Amygdala (tissue), 56 donors: Measurements from ENCODE around the gene AKT3.

Experiments used
- DNase-seq, 56 donors: peaks; one replicate each; lab custom pipeline; 2025; lab: John Stamatoyannopoulos, UW

AKT3 gene

DNA sequence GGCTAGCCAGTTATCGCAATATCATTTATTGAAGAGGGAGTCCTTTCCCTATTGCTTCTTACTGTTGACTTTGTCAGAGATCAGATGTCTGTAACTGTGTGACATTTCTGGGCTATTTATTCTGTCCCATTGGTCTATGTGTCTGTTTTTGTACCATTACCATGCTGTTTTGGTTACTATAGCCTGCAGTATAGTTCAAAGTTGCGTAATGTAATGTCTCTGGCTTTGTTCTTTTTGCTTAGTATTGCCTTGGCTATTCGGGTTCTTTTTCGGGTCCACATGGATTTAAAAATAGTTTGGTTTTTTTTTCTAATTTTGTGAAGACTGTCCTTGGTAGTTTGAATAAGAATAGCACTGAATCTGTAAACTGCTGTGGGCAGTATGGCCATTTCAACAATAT lies 320.5 kb downstream of the AKT3 start:
- DNase-seq = no peak

DNA sequence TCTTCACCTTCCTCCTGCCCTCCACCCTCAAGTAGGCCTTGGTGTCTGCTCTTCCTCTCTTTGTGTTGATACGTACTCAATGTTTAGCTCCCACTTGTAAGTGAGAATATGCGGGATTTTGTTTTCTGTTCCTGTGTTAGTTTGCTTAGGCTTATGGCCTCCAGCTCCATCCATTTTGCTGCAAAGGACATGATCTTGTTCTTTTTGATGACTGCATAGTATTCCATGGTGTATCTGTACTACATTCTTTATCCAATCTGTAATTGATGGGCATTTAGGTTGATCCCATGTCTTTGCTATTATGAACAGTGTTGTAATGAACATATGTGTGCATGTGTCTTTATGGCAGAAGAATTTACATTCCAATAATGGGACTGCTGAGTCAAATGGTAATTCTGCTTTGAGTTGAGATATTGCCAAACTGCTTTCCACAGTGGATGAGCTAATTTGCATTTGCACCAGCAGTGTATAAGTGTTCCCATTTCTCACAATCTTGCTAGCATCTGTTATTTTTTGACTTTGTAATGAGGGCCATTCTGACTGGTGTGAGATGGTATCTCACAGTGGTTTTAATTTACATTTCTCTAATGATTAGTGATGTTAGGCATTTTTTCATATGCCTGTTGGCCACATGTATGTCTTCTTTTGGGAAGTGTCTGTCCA lies 321.5 kb downstream of the AKT3 start:
- no peak for DNase-seq

DNA sequence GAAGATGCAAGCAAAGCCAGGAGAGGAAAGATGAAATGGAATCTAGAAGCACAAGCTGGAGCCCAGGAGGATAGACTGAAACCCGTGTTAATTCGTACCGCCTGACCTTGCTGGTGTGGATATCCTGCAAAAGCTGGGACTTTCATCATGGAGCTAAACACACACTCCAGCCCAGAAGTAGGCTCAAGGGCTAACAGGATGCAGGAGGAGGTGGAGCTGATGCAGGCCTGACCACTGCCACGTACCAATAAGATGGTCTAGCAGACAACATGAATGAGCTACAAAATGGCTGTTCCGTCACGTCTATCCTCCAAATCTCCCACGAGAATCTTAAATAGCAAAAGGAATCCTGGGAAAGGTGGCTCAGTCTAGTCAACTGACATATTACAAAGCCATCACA lies 323.9 kb downstream of the AKT3 start:
- no peak for DNase-seq

DNA sequence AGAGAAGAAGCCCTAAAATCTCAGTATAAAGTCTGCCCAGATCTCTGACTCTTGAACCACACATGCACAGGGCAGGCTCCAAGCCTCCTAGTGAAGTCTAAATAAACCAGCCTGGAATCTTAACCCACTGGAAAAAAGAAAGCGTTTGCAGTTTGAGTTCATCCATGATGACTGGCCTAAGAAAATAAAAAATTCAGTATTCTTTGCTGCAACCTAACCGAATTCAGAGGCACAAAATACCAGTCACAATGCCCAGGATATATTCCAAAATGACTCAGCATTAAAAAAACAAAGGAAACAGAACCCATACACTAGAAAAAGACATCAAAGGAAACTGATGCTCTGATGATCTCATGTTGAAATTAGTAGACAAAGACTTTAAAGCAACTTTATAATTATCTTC lies 325.0 kb downstream of the AKT3 start:
- no peak for DNase-seq

DNA sequence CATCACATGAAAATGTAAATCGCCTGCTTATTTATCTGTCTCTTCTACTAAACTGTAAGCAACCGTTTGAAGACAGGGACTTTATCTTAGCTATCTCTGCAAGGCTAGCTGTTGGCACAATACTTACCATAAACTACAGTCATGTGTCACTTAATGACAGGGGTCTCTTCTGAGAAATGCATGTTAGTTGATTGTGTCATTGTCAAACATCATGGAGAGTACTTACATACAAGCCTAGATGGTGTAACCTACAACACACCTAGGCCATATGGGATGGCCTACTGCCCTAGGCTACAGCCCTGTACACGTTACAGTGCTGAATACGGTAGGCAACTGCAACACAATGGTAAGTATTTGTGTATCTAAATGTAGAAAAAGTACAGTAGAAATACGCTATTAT lies 326.3 kb downstream of the AKT3 start:
- DNase-seq = no peak

DNA sequence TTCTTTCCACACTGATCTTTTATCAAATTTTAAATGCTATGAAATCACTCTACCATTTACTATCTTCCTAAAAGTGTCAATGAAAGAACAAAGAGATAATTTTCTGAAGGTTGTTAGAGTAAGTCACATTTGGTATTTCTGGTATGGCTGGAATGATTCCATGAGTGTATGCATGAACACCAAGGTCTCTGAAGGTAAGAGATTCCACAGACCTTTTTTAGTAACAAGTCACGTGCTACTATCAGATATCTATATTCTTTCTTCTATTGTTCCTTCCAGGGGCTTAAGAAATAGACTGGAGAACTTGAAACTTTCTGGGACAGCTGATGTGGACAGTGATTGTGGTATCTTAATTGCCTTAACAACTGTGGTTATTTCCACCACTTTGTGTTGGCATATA lies 329.2 kb downstream of the AKT3 start:
- DNase-seq = no peak

DNA sequence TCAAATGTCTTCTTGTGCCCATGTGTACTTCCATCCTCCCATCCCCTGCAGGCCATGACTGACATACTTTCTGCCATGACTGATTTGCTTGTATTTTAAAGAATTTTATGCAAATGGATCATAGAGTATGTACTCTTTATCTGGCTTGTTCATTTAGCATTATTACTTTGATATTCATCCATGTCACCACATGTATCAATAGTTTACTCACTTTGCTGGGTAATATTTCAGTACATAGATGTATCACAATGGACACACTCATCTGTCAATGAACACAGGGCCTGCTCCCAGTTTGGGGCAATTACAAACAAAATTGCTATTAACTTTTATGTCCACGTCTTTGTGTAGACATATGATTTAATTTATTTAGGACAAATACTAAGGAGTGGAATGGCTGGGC lies 335.1 kb downstream of the AKT3 start:
- DNase-seq = no peak

DNA sequence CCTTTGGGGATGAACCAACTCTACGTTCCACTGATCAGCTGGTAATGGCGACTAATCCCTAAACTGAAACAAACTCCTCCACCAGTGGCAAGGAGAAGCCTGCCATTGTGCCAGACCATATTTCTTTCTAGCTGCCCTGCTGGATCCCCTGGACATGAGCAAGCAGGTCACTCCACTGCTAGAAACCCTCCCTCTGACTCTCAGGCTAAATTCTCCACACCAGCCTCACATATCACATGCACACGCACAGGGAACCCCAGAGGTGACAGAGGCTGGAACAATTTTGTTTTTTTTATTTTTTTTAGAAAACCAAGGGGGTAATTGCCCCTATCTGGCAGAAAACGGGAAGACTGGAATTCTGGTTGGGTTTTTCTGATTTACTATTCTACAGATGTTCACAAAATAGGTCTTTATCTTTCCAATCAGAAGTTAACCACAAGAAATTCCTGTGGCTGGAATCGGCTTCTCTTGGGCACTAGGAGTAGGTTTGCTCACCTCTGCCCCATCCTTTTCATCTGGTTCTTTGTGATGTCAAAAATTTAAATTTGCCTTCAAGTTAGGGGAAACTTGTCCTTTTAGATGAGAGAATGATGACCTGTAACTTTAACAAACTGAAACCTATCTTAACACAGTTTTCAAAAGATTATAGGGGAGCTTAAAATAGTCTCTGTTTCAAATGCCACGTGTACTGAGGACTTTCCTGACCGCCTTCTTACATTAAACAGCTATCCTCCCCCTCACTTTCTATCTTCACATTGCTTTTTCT lies 336.1 kb downstream of the AKT3 start:
- no peak for DNase-seq

DNA sequence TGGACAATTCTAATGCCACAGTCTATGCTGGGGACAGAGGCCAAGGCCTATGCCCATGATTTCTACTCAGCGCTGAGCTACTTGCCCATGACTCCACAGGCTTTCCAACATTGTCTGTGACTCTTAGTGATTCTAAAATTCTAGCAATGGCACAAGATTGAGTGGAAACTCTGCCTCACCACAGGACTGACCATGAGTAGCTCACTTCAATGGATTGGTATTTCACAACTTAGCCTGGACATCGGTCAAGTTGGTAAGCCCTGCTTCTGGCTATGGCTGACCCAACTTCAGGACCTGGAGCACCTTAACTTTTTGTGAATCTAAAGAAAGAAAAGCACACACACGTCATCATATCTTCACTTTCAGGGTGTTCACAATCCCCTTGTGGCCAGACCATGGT lies 339.1 kb downstream of the AKT3 start:
- no peak for DNase-seq

DNA sequence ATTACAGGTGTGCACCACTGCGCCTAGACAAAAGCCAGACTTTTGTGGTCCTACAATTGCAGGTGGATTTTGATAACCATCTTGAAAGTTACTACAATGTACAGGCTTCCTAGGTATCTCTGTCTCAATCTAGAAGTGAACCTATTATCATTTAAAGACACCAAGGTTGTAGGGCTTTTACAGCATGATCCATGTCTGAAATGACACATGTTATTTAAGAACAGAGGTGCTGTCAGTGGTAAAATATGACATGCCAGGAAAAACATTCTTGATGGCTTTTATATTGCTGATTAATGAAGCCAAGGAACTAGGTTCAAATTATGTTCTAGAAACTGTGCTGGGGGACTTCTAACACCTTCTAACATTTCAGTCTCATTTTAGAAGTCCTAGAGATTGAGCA lies 341.1 kb downstream of the AKT3 start:
- DNase-seq = no peak

DNA sequence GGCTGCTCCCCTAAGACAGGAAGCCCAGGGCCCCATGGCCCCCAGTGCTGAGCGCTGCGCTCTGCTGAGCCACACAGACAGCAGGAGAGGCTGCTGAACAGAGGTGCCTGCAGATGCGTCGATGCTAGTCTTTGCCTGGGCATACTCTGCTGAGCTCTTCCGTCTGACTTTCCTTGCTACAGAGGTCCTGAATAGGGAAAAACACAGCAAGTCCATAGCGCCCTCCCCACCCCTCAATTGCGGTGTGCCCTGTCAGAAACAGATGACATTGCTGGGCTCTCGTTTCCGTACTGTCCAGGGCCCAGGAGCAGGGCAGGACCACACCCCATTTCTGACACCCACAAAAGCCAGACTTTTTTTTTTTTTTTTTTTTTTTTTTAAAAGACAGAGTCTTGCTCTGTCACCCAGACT lies 341.7 kb downstream of the AKT3 start:
- DNase-seq = peak in 6 of 56 donors; percentile 12 to 33 (median 28)

DNA sequence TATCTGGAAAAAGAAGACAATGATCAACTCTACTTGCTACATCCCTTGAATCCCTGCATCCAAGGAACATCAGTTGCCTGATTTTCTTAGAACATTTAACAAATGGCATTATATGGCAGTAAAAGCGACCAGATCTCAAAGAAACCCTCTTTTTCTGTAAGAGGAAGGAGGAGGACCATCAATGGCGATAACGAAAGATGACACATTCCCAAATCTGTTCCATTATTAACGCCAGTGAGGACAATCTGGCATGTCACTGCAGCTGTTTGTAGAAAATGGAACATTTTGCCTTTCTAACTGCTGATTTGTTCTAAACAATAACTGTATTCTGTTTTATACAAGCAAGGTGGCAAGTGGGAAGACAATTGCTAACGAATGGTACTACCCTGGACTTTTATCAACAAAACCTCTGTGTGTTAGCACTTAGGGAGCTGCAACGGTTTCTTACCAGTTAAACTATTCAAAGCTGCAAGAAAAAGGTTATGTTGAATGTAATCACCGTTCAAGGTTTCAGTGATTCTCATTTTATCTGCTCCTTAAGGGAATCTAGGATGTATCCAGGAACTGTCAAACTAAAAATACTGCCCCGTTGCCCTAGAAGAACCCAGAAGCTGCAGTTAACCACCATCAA lies 342.3 kb downstream of the AKT3 start:
- no peak for DNase-seq

DNA sequence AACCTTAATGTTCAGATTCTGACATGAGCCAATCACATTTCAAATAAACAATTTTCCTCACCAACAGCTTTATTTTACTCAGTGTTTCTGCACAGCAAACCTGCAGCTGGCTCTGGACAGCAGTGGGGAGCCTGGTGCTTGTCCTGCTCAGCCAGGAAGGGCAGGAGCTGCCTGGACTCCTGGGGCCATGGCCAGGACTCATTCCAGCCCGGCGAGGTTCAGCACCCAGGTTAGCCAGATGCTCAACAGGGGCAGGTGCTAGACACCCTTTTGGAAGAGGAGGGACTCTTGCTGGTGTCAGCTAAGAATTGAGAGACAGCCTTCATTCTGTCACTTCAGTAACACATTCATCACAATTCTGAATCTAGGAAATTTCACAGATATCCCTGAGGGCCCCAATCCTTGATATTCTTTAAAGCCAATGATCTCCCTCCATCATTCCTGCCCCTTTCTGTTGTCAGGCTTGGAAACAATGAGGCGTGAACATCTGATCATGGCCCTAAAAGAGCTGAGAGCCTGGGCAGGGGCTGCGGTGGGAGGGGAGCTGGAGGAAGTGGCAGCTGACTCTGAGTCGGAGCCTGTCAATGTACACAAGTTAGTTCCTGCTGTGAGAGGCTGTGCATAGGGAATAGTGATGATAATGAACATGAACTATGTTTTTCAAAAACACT lies 342.9 kb downstream of the AKT3 start:
- DNase-seq = peak in 13 of 56 donors; percentile 21 to 51 (median 36)

DNA sequence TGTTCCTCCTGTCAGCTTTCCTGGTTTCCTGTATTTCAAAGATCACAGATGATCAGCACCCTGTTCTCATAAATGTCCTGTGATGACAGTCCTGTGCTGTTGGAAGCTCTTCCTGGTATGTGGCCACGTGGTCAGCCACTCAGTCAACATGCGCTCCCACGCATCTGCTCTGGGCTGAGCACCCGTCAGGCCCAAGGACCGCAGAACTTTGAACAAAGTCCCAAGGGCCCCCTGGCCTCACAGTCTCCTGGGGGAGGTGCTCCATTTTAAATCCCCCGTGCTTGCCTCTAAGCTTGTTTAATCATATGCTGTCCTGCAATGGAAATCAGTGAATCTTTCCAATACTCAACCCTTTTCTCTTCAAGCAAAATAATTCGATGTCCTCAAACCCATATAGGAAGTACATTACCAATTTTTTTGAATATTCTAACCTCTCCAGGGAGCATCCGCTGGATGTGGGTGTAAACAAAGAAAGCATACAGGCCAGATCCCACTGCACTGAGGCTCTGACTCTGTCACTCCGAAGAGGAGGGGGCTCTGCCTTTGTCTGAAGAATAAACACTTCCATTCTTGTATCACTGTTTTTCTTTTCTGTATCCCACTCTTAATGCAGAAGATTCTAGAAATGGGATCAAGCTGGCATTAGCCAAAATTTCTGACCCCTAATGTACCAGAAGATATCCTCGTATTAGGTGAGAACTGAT lies 343.9 kb downstream of the AKT3 start:
- DNase-seq = peak in 11 of 56 donors; percentile 19 to 38 (median 32)

DNA sequence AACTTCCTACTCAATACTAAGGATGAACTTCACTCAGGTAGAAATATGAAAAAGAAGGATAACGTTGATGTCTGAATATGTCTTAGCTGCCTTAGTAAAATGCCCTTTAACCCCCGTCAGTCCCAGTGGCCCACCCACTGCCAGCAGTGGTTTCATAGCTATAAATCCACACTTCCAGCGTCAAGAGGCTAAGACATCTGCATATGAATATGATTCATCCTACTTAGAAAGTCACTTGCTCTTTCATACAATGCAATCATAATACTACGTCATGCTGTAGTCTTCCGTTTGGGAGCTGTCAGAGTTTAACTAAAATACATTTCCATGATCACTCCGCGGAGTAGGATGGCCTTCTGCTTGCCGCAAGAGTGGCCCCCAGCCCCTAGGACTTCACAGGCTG lies 346.9 kb downstream of the AKT3 start:
- no peak for DNase-seq

DNA sequence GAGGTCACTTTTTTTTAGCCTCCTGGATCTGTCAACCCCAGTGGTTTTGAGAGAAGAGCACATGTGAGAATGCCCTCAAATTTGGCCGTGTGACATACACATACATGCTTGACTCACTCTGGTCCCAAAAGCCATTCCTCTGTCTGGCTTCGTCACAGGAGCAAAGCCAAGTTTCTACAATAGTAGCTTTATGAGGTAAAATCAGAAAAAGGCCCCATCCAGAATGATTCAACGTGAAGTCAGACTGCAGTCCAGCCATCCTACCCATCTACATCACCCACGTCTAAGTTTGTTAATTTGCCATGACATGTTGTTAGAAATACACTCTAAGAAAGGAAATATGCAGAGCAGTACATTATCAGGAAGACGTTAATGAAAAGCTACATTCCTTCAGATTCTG lies 349.0 kb downstream of the AKT3 start:
- DNase-seq = peak in 6 of 56 donors; percentile 18 to 66 (median 27)

DNA sequence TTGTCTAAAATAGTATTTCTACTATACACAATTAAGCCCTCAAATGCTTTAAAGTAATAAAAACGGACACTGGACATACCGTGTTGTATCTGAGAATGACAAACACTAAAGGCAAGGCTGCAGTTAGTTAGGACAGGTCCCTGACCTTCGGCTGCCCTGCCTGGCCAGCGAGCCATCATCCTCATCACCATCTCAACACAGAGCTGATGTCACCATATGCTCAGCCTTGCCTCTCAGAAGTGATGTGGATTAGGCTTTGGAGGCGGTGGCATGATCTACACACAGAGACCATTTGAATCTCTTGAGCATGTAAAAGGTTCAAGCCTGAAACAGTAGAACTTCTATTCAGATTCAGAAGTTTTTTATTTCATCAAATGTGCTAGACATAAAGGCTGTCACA lies 349.5 kb downstream of the AKT3 start:
- DNase-seq = peak in 1 of 56 donors; percentile 29

DNA sequence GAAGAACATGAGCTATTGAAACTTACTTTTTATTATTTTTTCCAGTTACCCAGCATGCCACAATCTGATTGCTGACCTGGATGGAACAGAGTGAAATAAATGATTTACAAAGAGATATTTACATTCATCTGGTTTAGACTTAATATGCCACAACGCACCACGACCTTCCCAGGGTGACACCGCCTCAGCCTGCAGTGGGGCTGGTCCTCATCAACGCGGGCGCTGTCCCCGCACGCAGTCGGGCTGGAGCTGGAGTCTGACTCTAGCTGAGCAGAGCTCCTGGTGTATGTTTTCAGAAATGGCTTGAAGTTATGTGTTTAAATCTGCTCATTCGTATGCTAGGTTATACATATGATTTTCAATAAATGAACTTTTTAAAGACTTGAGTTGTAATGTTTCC lies 350.3 kb downstream of the AKT3 start:
- no peak for DNase-seq

DNA sequence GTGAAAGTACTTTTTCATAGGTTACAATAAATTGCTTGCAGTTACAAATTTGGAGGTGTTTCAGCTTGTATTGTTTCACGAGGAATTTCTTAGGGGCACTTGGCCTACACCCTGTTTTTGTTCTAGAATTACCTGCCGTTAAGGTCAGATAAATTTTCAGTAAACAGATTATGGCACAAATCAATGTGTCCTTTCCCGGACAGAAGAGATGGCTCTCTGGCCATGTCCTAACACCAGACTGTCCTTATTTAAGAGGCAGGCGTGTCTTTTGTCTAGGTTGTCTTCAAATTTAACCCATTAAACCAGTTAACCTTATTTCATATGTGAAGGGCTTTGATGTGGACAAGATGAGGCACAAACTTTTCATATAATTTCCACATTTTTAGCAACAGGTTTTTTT lies 350.8 kb downstream of the AKT3 start:
- DNase-seq = no peak

DNA sequence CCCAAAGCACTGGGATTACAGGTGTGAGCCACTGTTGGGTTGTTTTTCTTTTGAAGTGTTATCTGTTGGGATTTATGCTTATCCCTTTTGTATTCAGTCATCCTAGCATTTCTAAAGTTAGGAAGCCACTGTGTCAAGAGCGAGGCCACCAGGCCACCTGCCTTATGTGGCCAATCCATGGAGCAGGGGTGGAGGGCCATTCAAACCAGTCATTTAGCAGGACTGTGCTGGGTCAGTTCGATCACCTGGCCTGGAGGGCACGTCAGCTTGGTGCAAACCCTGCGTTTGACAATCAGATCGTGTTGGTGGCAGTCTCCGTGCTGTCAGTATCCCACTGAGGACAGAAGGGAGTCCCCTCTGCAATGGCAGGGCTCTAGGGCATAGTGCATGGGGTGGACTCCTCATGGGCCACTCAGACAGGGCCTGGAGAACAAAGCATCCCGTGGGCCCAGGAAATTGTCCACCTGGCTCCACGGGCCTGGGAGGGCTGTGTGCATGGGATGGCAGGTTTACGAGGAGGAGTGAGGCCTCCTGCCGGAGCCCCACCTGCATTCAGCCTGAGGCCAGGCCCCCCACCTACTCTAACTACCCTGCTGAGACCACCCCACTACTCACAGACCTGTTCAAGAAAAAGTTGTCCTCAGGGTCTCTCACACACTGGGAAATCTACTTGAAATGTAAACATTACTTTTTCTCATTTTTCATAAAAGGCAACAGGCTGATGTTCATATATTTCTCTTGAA lies 351.9 kb downstream of the AKT3 start:
- no peak for DNase-seq
